ENCODE measurements around the gene NSDHL. TPM values are rescaled to one million over a fixed set of nuclear protein-coding genes. Genes with fewer than 3 reads are reported as not detected.
A peak's percentile ranks its signal among the peaks of the same experiment; 100 is the strongest.
"Not testable (repeated sequence)": the region's sequence is repeated elsewhere in the genome, so short reads cannot be mapped to it uniquely, and the experiment has no call there.

The NSDHL gene
- total and polyA plus RNA-seq, 12 donors = 7.1 to 228 (median 23.4) TPM

DNA sequence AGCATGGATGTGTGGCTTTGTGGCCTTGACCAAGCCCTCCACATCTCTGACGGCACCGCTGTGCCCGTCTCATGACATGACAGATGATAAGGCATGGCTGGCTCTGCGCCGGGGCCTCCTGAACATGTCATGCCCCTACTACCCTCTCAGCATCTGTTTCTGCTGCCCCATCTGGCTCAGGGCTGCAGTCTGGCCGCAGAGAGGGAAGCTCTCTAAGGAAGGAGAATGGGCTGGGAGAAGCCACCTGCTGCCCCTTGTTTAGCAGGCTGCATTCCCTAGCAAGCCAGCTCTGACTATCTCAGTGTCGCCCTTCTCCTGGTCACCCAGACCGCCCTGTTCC lies 74.2 kb downstream of the NSDHL start:
- WGBS, 4 donors = 49 to 94% (median 61%) methylated on average over 2 to 8 of the region's 8 CpGs
- no peaks in the 10 kb centered on the region for H3K27me3 ChIP-seq
- peak; percentile 82 to 95 (median 91) for DNase-seq
- no peaks in the 10 kb centered on the region for H3K9me3 ChIP-seq (replicated peaks in 1 of 3)
- H3K4me1 ChIP-seq (replicated peaks in 1 of 2) = no peaks in the 10 kb centered on the region
- TF ChIP-seq, protein P1, sequence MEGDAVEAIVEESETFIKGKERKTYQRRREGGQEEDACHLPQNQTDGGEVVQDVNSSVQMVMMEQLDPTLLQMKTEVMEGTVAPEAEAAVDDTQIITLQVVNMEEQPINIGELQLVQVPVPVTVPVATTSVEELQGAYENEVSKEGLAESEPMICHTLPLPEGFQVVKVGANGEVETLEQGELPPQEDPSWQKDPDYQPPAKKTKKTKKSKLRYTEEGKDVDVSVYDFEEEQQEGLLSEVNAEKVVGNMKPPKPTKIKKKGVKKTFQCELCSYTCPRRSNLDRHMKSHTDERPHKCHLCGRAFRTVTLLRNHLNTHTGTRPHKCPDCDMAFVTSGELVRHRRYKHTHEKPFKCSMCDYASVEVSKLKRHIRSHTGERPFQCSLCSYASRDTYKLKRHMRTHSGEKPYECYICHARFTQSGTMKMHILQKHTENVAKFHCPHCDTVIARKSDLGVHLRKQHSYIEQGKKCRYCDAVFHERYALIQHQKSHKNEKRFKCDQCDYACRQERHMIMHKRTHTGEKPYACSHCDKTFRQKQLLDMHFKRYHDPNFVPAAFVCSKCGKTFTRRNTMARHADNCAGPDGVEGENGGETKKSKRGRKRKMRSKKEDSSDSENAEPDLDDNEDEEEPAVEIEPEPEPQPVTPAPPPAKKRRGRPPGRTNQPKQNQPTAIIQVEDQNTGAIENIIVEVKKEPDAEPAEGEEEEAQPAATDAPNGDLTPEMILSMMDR (IDR thresholded peaks at IDR 0.05) = no peak
- peak in 1 of 2 donors; percentile 45 for TF ChIP-seq POLR2A (IDR thresholded peaks at IDR 0.05)
- intact Hi-C loops (cut with DNase I) = no loop called here
- H3K27ac ChIP-seq = peak overlapping the region in 4 of 5 donors; percentile 30 to 86 (median 76)
- no peak overlapping the region for H3K4me3 ChIP-seq
- no peaks in the 10 kb centered on the region for H3K36me3 ChIP-seq (replicated peaks in 1 of 2)

DNA sequence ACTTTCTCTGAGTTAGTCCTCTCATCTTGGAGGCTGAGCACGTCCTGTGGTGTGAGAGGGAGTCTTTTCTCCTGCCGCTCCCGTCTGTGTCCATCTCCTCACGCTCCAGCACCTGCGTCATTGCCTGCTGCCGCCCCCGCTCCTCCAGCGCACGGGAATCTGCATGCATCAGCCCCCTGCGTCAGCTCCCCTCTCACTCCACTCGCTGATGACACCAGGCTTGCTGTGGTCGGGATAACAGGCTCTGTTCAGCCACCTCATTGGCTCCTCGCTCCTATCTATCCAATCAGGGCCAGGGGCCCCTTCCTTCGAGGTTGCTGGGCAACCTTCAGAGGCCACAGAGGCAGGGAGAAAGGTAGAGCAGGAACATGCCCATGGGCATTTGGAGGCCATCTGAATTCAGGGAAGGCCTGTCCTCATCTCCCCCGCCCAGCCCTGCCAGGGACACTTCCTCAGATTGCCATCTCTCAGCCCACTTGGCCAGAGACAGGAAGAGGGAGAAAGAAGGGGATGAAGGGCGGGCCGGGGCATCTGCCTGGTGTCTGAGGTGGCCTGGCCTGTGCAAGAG lies 76.3 kb downstream of the NSDHL start:
- Histone ChIP-seq H3K27ac (peak overlapping the region in 2 of 5 donors; percentile 22 to 86), H3K36me3 (replicated peaks in 1 of 2) (no peaks in the 10 kb centered on the region), H3K27me3 (no peaks in the 10 kb centered on the region), H3K4me1 (replicated peaks in 1 of 2) (no peaks in the 10 kb centered on the region), H3K9me3 (replicated peaks in 1 of 3) (no peaks in the 10 kb centered on the region), H3K4me3 (no peak overlapping the region)
- TF ChIP-seq, protein P1 (IDR thresholded peaks at IDR 0.05) = no peak
- peak in 1 of 2 donors; percentile 14 for TF ChIP-seq POLR2A (IDR thresholded peaks at IDR 0.05)
- intact Hi-C loops (cut with DNase I) = no loop called here
- 44 to 78% (median 57%) methylated on average over 12 to 17 of the region's 17 CpGs for WGBS, 4 donors
- DNase-seq = peak in 6 of 7 donors; percentile 42 to 92 (median 69)

DNA sequence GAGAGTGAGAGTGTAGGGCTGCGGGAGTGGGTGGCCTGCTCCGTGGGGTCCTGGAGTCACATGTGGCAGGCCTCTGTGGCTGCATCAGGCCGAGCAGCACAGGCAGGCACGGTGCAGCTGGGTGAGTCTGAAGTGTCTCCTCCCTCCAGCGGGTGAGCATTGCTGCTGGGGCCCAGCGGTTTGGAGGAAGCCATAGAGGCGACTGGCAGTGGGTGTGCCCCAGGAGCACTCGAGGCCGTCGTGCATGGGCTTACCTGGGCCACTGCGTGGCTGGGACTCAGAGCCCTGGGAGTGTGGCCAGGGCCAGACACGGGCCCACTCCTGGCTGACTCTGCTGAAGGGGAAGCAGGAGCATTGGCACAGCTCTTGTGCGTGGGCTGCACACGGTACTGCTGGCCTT lies 77.6 kb downstream of the NSDHL start:
- Histone ChIP-seq H3K27me3 (no peaks in the 10 kb centered on the region), H3K4me1 (replicated peaks in 1 of 2) (no peaks in the 10 kb centered on the region), H3K4me3 (no peak overlapping the region), H3K9me3 (replicated peaks in 1 of 3) (no peaks in the 10 kb centered on the region), H3K27ac (peak overlapping the region in 1 of 5 donors; percentile 59), H3K36me3 (replicated peaks in 1 of 2) (no peaks in the 10 kb centered on the region)
- 60 to 100% (median 88%) methylated on average over 1 to 14 of the region's 14 CpGs for WGBS, 4 donors
- TF ChIP-seq, protein P1 (IDR thresholded peaks at IDR 0.05) = no peak
- no peak for TF ChIP-seq POLR2A (IDR thresholded peaks at IDR 0.05)
- intact Hi-C loops (cut with DNase I) = no loop called here
- no peak for DNase-seq

DNA sequence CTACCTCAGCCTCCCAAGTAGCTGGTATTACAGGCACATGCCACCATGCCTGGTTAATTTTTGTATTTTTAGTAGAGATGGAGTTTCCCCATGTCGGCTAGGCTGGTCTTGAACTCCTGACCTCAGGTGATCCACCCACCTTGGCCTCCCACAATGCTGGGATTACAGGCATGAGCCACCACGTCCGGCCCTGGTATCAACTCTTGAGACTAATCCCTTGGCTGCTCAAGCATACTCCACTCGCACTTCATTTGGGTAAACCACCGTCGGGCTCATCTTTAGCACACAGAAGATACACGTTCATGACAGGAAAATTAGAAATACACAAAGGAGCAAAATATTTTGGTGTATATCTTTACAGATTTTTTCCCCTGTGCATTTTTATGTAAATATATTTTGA lies 79.2 kb downstream of the NSDHL start:
- H3K36me3 ChIP-seq (replicated peaks in 1 of 2); H3K4me1 ChIP-seq (replicated peaks in 1 of 2); H3K27ac ChIP-seq; H3K9me3 ChIP-seq (replicated peaks in 1 of 3); intact Hi-C loops (cut with DNase I); H3K4me3 ChIP-seq; DNase-seq; H3K27me3 ChIP-seq: not testable (repeated sequence)
- 84 to 96% (median 86%) methylated on average over 6 to 7 of the region's 7 CpGs for WGBS, 4 donors

DNA sequence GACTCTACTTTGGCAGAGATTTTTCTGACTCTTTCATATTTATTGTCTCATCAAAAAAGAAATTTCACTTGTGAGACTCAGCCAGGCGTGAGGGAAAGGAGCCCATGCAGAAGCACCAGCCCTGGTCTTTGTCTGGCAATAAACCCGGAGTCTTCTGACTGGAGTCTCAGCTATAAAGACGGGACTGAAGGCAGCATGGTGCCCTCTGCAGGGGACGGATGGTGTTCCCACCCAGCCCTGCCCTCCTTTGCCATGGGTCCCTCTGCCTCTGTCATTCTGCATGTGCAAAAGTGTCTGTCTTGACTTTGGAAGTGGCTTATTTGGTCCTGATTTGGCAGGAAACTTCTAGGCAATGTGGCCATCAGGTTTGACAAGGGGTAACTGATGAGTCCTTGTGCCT lies 81.2 kb downstream of the NSDHL start:
- Histone ChIP-seq H3K27me3 (no peaks in the 10 kb centered on the region), H3K27ac (no peak overlapping the region), H3K4me3 (no peak overlapping the region), H3K36me3 (replicated peaks in 1 of 2) (no peaks in the 10 kb centered on the region), H3K4me1 (replicated peaks in 1 of 2) (peaks cover 0 to 4% of the 10 kb centered on the region in 2 donors), H3K9me3 (replicated peaks in 1 of 3) (no peaks in the 10 kb centered on the region)
- no peak for DNase-seq
- 63 to 90% (median 73%) methylated on average over 2 to 4 of the region's 4 CpGs for WGBS, 4 donors
- TF ChIP-seq, protein P1 (IDR thresholded peaks at IDR 0.05) = no peak
- TF ChIP-seq POLR2A (IDR thresholded peaks at IDR 0.05) = no peak
- intact Hi-C loops (cut with DNase I) = no loop called here
